Measurements from ENCODE around the gene RUFY4. TPM values are rescaled to one million over a fixed set of nuclear protein-coding genes. Genes with fewer than 3 reads are reported as not detected.

Gene RUFY4
- total and polyA plus RNA-seq, 10 donors: 0.32 to 4.5 (median 2.6) TPM

- H3K4me3 ChIP-seq: no peak overlapping the region
- no peak for TF ChIP-seq POLR2AphosphoS5 (IDR thresholded peaks at IDR 0.05)
- TF ChIP-seq CTCF (IDR thresholded peaks at IDR 0.05 in 8 of 11, conservative IDR thresholded peaks at IDR 0.05 in 3 of 11): no peak
- no peak for TF ChIP-seq POLR2A (IDR thresholded peaks at IDR 0.05)
- no peaks in the 10 kb centered on the region for H3K4me1 ChIP-seq
- peaks cover 0 to 7% (median 0%) of the 10 kb centered on the region in 7 donors for H3K27me3 ChIP-seq (replicated peaks in 1 of 7)
- 58 to 79% (median 69%) methylated on average over 13 to 14 of the region's 14 CpGs for WGBS, 5 donors
- no peak for DNase-seq
- no peaks in the 10 kb centered on the region for H3K36me3 ChIP-seq
- H3K27ac ChIP-seq: no peak overlapping the region
- peaks cover 5 to 28% (median 22%) of the 10 kb centered on the region in 8 donors for H3K9me3 ChIP-seq
- intact Hi-C loops (cut with DNase I; ENCODE audit: low total_unique reads): no loop called here
Observed at GRCh38 chr2:218082586-218083351, 13.7 kb downstream of the RUFY4 start.

- H3K36me3 ChIP-seq: no peaks in the 10 kb centered on the region
- no peak for DNase-seq
- H3K4me1 ChIP-seq: no peaks in the 10 kb centered on the region
- TF ChIP-seq POLR2A (IDR thresholded peaks at IDR 0.05) (no peak), CTCF (IDR thresholded peaks at IDR 0.05 in 8 of 11, conservative IDR thresholded peaks at IDR 0.05 in 3 of 11) (no peak), POLR2AphosphoS5 (IDR thresholded peaks at IDR 0.05) (no peak)
- 67 to 85% (median 74%) methylated on average over 3 of the region's 3 CpGs for WGBS, 5 donors
- no peak overlapping the region for H3K4me3 ChIP-seq
- no peak overlapping the region for H3K27ac ChIP-seq
- intact Hi-C loops (cut with DNase I; ENCODE audit: low total_unique reads): no loop called here
- H3K27me3 ChIP-seq (replicated peaks in 1 of 7): peaks cover 0 to 7% (median 0%) of the 10 kb centered on the region in 7 donors
- H3K9me3 ChIP-seq: peaks cover 5 to 28% (median 22%) of the 10 kb centered on the region in 8 donors
Observed at GRCh38 chr2:218083352-218083676, 14.3 kb downstream of the RUFY4 start.

GRCh38 chr2:218086478-218086877 lies 17.4 kb downstream of the RUFY4 start:
- no peak for TF ChIP-seq POLR2A (IDR thresholded peaks at IDR 0.05)
- TF ChIP-seq CTCF (IDR thresholded peaks at IDR 0.05 in 8 of 11, conservative IDR thresholded peaks at IDR 0.05 in 3 of 11): no peak
- TF ChIP-seq POLR2AphosphoS5 (IDR thresholded peaks at IDR 0.05): no peak
- H3K9me3 ChIP-seq: peaks cover 5 to 28% (median 22%) of the 10 kb centered on the region in 8 donors
- H3K4me3 ChIP-seq: no peak overlapping the region
- H3K27me3 ChIP-seq (replicated peaks in 1 of 7): peaks cover 0 to 7% (median 0%) of the 10 kb centered on the region in 7 donors
- DNase-seq: no peak
- H3K4me1 ChIP-seq: no peaks in the 10 kb centered on the region
- no peaks in the 10 kb centered on the region for H3K36me3 ChIP-seq
- H3K27ac ChIP-seq: no peak overlapping the region
- intact Hi-C loops (cut with DNase I; ENCODE audit: low total_unique reads): no loop called here

GRCh38 chr2:218089259-218089658 lies 20.2 kb downstream of the RUFY4 start:
- H3K27me3 ChIP-seq (replicated peaks in 1 of 7): peaks cover 0 to 9% (median 0%) of the 10 kb centered on the region in 7 donors
- H3K36me3 ChIP-seq: no peaks in the 10 kb centered on the region
- TF ChIP-seq POLR2AphosphoS5 (IDR thresholded peaks at IDR 0.05): no peak
- no peak for DNase-seq
- H3K4me1 ChIP-seq: no peaks in the 10 kb centered on the region
- intact Hi-C loops (cut with DNase I; ENCODE audit: low total_unique reads): no loop called here
- no peak overlapping the region for H3K27ac ChIP-seq
- H3K9me3 ChIP-seq: peaks cover 5 to 28% (median 22%) of the 10 kb centered on the region in 8 donors
- H3K4me3 ChIP-seq: no peak overlapping the region
- 75 to 86% (median 81%) methylated on average over 8 of the region's 8 CpGs for WGBS, 5 donors

All from spleen (tissue), 11 donors.